ENCODE results near the gene SPATA6. TPM values are rescaled to one million over a fixed set of nuclear protein-coding genes. Genes with fewer than 3 reads are reported as not detected.

The SPATA6 gene
- total and polyA plus RNA-seq, 2 donors (not counting 1 experiment from before 2014, with no cell fraction given), result 1.9 to 6.7 TPM

- H3K27ac Mint-ChIP-seq, result no peak overlapping the region
- no peaks in the 10 kb centered on the region for H3K9me3 Mint-ChIP-seq (ENCODE audit: insufficient read depth)
- Histone ChIP-seq H3K4me2 (replicated peaks; ENCODE audit: low read depth, low read length, poor library complexity, severe bottlenecking) (no peak overlapping the region), H3K4me1 (ENCODE audit: control insufficient read depth in 2 of 2, insufficient read depth in 2 of 2, low read length in 2 of 2) (no peaks in the 10 kb centered on the region), H3K27ac (ENCODE audit: low read length in 2 of 2) (no peak overlapping the region), H3K4me3 (ENCODE audit: control extremely low read depth in 1 of 5, extremely low read depth in 1 of 5, insufficient read depth in 1 of 5, low read depth in 2 of 5, low read length in 4 of 5) (no peak overlapping the region), H4K20me1 (ENCODE audit: control insufficient read depth, insufficient read depth, low read length, poor library complexity, severe bottlenecking) (no peaks in the 10 kb centered on the region), H3K79me2 (ENCODE audit: control insufficient read depth, insufficient read depth, low read length) (no peaks in the 10 kb centered on the region), H3K27me3 (replicated peaks in 1 of 4; ENCODE audit: control extremely low read depth in 1 of 4, control insufficient read depth in 3 of 4, insufficient read depth in 4 of 4, low read length in 3 of 4) (no peaks in the 10 kb centered on the region), H3K36me3 (replicated peaks in 1 of 2; ENCODE audit: control extremely low read depth in 1 of 2, control insufficient read depth in 1 of 2, extremely low read depth in 1 of 2, insufficient read depth in 2 of 2, low read length in 1 of 2) (no peaks in the 10 kb centered on the region), H3K9ac (ENCODE audit: low read length) (no peak overlapping the region), H3K9me3 (ENCODE audit: control extremely low read depth in 1 of 3, control insufficient read depth in 2 of 3, insufficient read depth in 1 of 3, low read length in 2 of 3) (peaks cover 0 to 10% (median 0%) of the 10 kb centered on the region in 3 donors), H2AFZ (ENCODE audit: insufficient read depth, low read depth, low read length, poor library complexity, severe bottlenecking) (no peak overlapping the region)
- H3K4me3 Mint-ChIP-seq, result no peak overlapping the region
- POLR2A ChIA-PET, result no interaction called here
- no peaks in the 10 kb centered on the region for H3K4me1 Mint-ChIP-seq
- peaks cover 10% of the 10 kb centered on the region for H3K27me3 Mint-ChIP-seq
- intact Hi-C loops (cut with micrococcal nuclease), result no loop called here
- DNase-seq (no peak), ATAC-seq (ENCODE audit: low read depth) (no peak)
- no peak for TF ChIP-seq CTCF (IDR thresholded peaks at IDR 0.05)
- CTCF ChIA-PET, result no interaction called here
- WGBS (ENCODE audit: insufficient coverage), result no CpG with 5 or more reads among the region's 1 CpG
These were observed 209.0 kb downstream of the SPATA6 start for GRCh38 chr1:48263041-48263440.

GRCh38 chr1:48261881-48262400, 210.1 kb downstream of the SPATA6 start:
- Histone ChIP-seq H3K27ac (ENCODE audit: low read length in 2 of 2) (no peak overlapping the region), H3K9ac (ENCODE audit: low read length) (no peak overlapping the region), H3K27me3 (replicated peaks in 1 of 4; ENCODE audit: control extremely low read depth in 1 of 4, control insufficient read depth in 3 of 4, insufficient read depth in 4 of 4, low read length in 3 of 4) (no peaks in the 10 kb centered on the region), H2AFZ (ENCODE audit: insufficient read depth, low read depth, low read length, poor library complexity, severe bottlenecking) (no peak overlapping the region), H3K36me3 (replicated peaks in 1 of 2; ENCODE audit: control extremely low read depth in 1 of 2, control insufficient read depth in 1 of 2, extremely low read depth in 1 of 2, insufficient read depth in 2 of 2, low read length in 1 of 2) (no peaks in the 10 kb centered on the region), H3K4me1 (ENCODE audit: control insufficient read depth in 2 of 2, insufficient read depth in 2 of 2, low read length in 2 of 2) (no peaks in the 10 kb centered on the region), H3K4me3 (ENCODE audit: control extremely low read depth in 1 of 5, extremely low read depth in 1 of 5, insufficient read depth in 1 of 5, low read depth in 2 of 5, low read length in 4 of 5) (no peak overlapping the region), H3K79me2 (ENCODE audit: control insufficient read depth, insufficient read depth, low read length) (no peaks in the 10 kb centered on the region), H4K20me1 (ENCODE audit: control insufficient read depth, insufficient read depth, low read length, poor library complexity, severe bottlenecking) (no peaks in the 10 kb centered on the region), H3K4me2 (replicated peaks; ENCODE audit: low read depth, low read length, poor library complexity, severe bottlenecking) (no peak overlapping the region), H3K9me3 (ENCODE audit: control extremely low read depth in 1 of 3, control insufficient read depth in 2 of 3, insufficient read depth in 1 of 3, low read length in 2 of 3) (no peaks in the 10 kb centered on the region)
- intact Hi-C loops (cut with micrococcal nuclease), result no loop called here
- Mint-ChIP-seq H3K4me3 (no peak overlapping the region), H3K9me3 (ENCODE audit: insufficient read depth) (no peaks in the 10 kb centered on the region), H3K4me1 (no peaks in the 10 kb centered on the region), H3K27me3 (peaks cover 10% of the 10 kb centered on the region), H3K27ac (no peak overlapping the region)
- POLR2A ChIA-PET, result no interaction called here
- no peak for ATAC-seq (ENCODE audit: low read depth)
- TF ChIP-seq EZH2 (IDR thresholded peaks at IDR 0.05; ENCODE audit: borderline replicate concordance, insufficient read depth, low read depth, low read length, poor library complexity, severe bottlenecking) (no peak), CTCF (IDR thresholded peaks at IDR 0.05) (no peak)
- CTCF ChIA-PET, result no interaction called here
- DNase-seq, result no peak
